Upper lobe of left lung (tissue), 6 donors: ENCODE data around the gene LIPC. TPM values are rescaled to one million over a fixed set of nuclear protein-coding genes. Genes with fewer than 3 reads are reported as not detected.

Source experiments
- ATAC-seq, 2 donors: fragments of 200-7000 bp; cut with Tn5 transposase; one replicate each; pipeline ENCODE4 v1.9.1; 2022; ENCODE audit warnings: mild to moderate bottlenecking in 2 of 2, moderate library complexity in 2 of 2; ENCODE audit not compliant: low FRiP score in 2 of 2
- DNase-seq, 2 donors: peaks; one replicate each; pipeline ENCODE4 v3.0.0-alpha.2; 2019 to 2020
- H3K27ac ChIP-seq, 4 donors: fragments of 200-600 bp; sonication (generic); one replicate each; pipeline ENCODE4 v1.5.1; 2016 to 2019
- H3K27me3 ChIP-seq, 4 donors: fragments of 200-600 bp; sonication (generic); one replicate each; pipeline ENCODE4 v1.5.1; 2017 to 2019
- H3K36me3 ChIP-seq, 4 donors: fragments of 200-600 bp; sonication (generic); one replicate each; pipeline ENCODE4 v1.5.1; 2016 to 2019
- H3K4me1 ChIP-seq, 4 donors: fragments of 200-600 bp; sonication (generic); one replicate each; pipeline ENCODE4 v1.5.1; 2018 to 2019
- H3K4me3 ChIP-seq, 4 donors: fragments of 200-600 bp; sonication (generic); one replicate each; pipeline ENCODE4 v1.5.1; 2017 to 2019; ENCODE audit warnings: mild to moderate bottlenecking in 2 of 4, moderate library complexity in 1 of 4
- H3K9me3 ChIP-seq, 4 donors: fragments of 200-600 bp; sonication (generic); one replicate each; pipeline ENCODE4 v1.5.1; 2018 to 2019
- EP300 ChIP-seq, 4 donors: sonication (generic); formaldehyde crosslinking; IDR thresholded peaks; one replicate each; pipeline ENCODE4 v1.5.1; 2017; ENCODE audit warnings: antibody characterized with exemption in 4 of 4, control low read depth in 2 of 4
- POLR2A ChIP-seq, 4 donors: fragments of 450-650 bp; IDR thresholded peaks; one replicate each; pipeline ENCODE4 v1.5.1; 2016 to 2017; ENCODE audit warnings: antibody characterized with exemption in 4 of 4, mild to moderate bottlenecking in 2 of 4
- POLR2AphosphoS5 ChIP-seq, 2 donors: sonication (generic); formaldehyde crosslinking; IDR thresholded peaks; one replicate each; pipeline ENCODE4 v1.5.1; 2017; ENCODE audit warnings: antibody characterized with exemption in 2 of 2
- WGBS, 2 donors: methylation state at CpG; one replicate each; pipeline ENCODE4 v1.1.5; 2017 to 2018; 5-methylcytosine and 5-hydroxymethylcytosine counted together
- total RNA-seq, 6 donors: library from RNA; depleted of rRNA in 4 of 6; stranded (reverse); fragments of >200 nt in 4 of 6; gene quantifications; one replicate each; pipeline versions ENCODE4 v1.1.0 to v1.2.1, GENCODE V29; 2016 to 2021
- TF ChIP-seq, protein P1 (sequence below), 6 experiments: fragments of 450-650 bp in 4 of 6; fragments of 200-600 bp in 2 of 6; sonication (generic) in 2 of 6; IDR thresholded peaks; one replicate each; pipeline ENCODE4 v1.5.1; 2016 to 2019; ENCODE audit warnings: antibody characterized with exemption in 6 of 6
- donor health status: DM: no; HTN: no; CAD: no; lungs with moderate emphysema.
- donor health status: DM: no; HTN: yes; CAD: no; lungs with severe emphysema.

The LIPC gene
- total RNA-seq, 6 donors from 2014 or later, result 0.40 to 0.89 (median 0.75) TPM; not detected in 2

DNA sequence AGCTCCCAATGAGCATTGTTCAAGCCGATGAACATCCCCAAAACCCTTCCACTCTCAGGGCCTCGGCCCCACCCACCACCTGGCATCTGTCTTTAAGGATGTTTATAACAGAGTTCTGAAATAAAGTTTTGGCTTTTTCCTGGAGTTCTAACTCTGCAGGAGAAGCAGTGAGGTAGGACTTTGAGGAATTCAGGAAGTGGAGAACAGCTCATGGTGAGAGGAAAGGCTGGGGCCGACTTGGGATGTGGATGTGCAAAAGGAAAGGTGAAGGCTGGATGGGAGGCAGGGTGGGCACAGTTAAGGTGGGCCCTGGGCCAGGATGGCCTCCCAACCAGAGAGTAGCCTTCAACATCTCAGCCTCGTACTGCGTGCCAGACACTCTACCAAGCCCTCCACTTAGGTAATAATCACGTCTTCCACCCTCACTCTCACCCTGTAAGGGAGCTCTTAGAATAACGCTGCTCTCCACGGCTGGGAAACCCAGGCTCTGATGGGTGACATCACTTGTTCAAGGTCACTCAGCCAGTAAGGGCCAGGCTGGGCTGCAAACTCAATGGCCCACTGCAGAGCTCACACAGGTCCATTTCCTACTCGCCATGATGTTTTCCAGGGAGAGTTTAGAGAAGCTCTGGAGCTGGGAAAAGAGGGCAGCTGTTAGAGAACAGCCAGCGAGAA lies 28.5 kb downstream of the LIPC start:
- no peaks in the 10 kb centered on the region for H3K36me3 ChIP-seq
- no peak for DNase-seq
- 80 to 89% methylated on average over 10 of the region's 10 CpGs for whole genome bisulfite sequencing, 2 donors

DNA sequence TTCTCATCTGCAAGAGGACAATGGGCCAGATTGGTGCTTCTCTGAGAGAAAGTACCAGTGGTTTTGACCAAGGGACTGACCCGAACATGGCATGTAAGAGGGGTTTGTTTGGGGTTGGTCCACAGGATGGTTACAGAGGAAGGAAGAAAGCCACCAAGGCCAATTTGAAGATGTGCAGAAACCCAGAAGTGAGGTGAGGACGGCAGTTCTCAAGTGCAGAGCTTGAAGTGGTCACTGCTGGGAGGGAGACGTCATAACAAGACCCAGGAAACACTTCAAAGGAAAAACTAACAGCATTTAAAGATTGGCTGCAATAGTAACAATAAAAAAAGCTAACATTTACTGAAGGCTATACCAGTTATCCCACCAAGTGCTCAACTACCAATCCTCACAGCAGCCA lies 29.1 kb downstream of the LIPC start:
- no peak overlapping the region for H3K27ac ChIP-seq
- TF ChIP-seq POLR2A (IDR thresholded peaks at IDR 0.05) (no peak), EP300 (IDR thresholded peaks at IDR 0.05) (no peak), POLR2AphosphoS5 (IDR thresholded peaks at IDR 0.05) (no peak)
- TF ChIP-seq, protein P1, sequence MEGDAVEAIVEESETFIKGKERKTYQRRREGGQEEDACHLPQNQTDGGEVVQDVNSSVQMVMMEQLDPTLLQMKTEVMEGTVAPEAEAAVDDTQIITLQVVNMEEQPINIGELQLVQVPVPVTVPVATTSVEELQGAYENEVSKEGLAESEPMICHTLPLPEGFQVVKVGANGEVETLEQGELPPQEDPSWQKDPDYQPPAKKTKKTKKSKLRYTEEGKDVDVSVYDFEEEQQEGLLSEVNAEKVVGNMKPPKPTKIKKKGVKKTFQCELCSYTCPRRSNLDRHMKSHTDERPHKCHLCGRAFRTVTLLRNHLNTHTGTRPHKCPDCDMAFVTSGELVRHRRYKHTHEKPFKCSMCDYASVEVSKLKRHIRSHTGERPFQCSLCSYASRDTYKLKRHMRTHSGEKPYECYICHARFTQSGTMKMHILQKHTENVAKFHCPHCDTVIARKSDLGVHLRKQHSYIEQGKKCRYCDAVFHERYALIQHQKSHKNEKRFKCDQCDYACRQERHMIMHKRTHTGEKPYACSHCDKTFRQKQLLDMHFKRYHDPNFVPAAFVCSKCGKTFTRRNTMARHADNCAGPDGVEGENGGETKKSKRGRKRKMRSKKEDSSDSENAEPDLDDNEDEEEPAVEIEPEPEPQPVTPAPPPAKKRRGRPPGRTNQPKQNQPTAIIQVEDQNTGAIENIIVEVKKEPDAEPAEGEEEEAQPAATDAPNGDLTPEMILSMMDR (IDR thresholded peaks at IDR 0.05), result no peak
- ATAC-seq (no peak), DNase-seq (no peak)
- no peaks in the 10 kb centered on the region for H3K36me3 ChIP-seq
- no peak overlapping the region for H3K4me3 ChIP-seq
- WGBS, 2 donors, result 73% methylated on average over 3 of the region's 3 CpGs
- H3K27me3 ChIP-seq, result no peaks in the 10 kb centered on the region
- no peaks in the 10 kb centered on the region for H3K9me3 ChIP-seq
- peaks cover 14 to 24% (median 19%) of the 10 kb centered on the region in 4 donors for H3K4me1 ChIP-seq

More for the DNA sequence above, 28.5 kb downstream of the LIPC start:
- TF ChIP-seq POLR2A (IDR thresholded peaks at IDR 0.05), result no peak
- TF ChIP-seq EP300 (IDR thresholded peaks at IDR 0.05), result no peak
- TF ChIP-seq POLR2AphosphoS5 (IDR thresholded peaks at IDR 0.05), result no peak
- TF ChIP-seq, protein P1 (IDR thresholded peaks at IDR 0.05), result no peak
- H3K27me3 ChIP-seq, result no peaks in the 10 kb centered on the region
- H3K4me1 ChIP-seq, result peaks cover 14 to 24% (median 19%) of the 10 kb centered on the region in 4 donors
- H3K27ac ChIP-seq, result peak overlapping the region; percentile 3 to 28 (median 26)
- ATAC-seq, result no peak
- H3K4me3 ChIP-seq, result no peak overlapping the region
- no peaks in the 10 kb centered on the region for H3K9me3 ChIP-seq

DNA sequence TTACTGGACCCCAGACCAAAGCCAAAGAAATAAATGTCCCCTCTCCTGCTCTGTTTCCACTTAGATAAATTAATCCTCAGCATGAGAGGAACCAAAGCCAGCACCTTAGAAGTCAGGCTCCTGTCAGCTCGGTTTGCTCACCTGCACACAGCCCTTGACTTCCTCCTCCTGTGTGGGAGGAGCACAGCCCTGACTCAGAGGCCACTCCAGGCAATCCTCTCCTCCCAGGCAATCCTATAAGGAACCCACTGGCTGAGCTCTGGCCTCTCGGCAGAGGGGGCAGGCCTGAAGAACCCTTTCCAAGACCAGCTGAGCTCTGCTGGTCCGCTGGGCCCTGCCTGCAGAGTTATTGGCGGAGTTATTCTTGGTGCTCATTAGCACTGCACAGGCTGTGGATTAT lies 30.8 kb downstream of the LIPC start:
- no peak overlapping the region for H3K4me3 ChIP-seq
- H3K4me1 ChIP-seq, result peaks cover 18 to 23% (median 18%) of the 10 kb centered on the region in 4 donors
- peak in 1 of 2 donors; percentile 82 for DNase-seq
- ATAC-seq, result peak; percentile 35 to 88
- H3K27me3 ChIP-seq, result no peaks in the 10 kb centered on the region
- WGBS, 2 donors, result 68 to 83% methylated on average over 3 to 4 of the region's 4 CpGs
- no peak overlapping the region for H3K27ac ChIP-seq
- no peaks in the 10 kb centered on the region for H3K36me3 ChIP-seq
- TF ChIP-seq, protein P1 (IDR thresholded peaks at IDR 0.05), result no peak
- TF ChIP-seq EP300 (IDR thresholded peaks at IDR 0.05), result no peak
- TF ChIP-seq POLR2AphosphoS5 (IDR thresholded peaks at IDR 0.05), result no peak
- TF ChIP-seq POLR2A (IDR thresholded peaks at IDR 0.05), result no peak
- H3K9me3 ChIP-seq, result no peaks in the 10 kb centered on the region

DNA sequence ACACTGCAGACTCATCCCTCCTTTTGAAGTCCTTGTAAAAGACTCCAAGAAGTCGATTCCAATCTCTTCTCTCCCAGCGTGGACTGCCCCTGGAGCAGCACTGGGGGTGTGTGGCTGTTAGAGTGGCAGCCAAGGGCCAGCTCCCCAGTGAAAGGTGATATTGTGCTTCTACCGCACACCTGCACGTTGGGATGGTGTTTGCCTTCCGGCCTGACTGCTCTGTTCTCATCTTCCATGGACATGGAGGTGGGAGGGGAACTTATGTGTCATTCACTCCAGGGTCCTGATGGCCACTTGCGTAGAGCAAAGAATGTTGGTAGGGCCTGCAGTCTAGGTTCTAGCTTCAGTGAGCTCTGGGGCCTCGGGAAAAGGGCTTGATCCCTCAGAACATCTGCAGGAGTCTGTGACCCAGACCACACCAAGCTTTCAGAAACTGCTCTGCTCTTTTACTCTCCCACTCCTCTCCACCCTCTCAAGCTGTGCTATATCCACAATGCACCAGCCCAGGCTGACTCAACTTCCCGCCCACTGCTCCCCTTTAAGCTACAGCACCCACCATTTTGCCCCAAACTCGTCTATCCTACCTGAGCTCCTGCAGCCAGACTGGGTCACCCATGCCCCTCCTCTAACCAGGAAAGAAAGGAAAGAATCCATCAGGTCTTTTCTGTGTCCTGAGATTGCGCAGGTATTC lies 31.3 kb downstream of the LIPC start:
- Histone ChIP-seq H3K9me3 (no peaks in the 10 kb centered on the region), H3K27me3 (no peaks in the 10 kb centered on the region), H3K27ac (no peak overlapping the region), H3K36me3 (no peaks in the 10 kb centered on the region), H3K4me1 (peaks cover 12 to 21% (median 18%) of the 10 kb centered on the region in 4 donors), H3K4me3 (no peak overlapping the region)
- TF ChIP-seq EP300 (IDR thresholded peaks at IDR 0.05), result no peak
- TF ChIP-seq, protein P1 (IDR thresholded peaks at IDR 0.05), result no peak
- TF ChIP-seq POLR2A (IDR thresholded peaks at IDR 0.05), result no peak
- no peak for TF ChIP-seq POLR2AphosphoS5 (IDR thresholded peaks at IDR 0.05)
- WGBS, 2 donors, result 83 to 91% methylated on average over 10 of the region's 10 CpGs
- ATAC-seq (no peak), DNase-seq (no peak)
